Esophagus squamous epithelium (tissue), 4 donors: ENCODE measurements around the gene ZNF385A.

Source experiments
- POLR2A ChIP-seq, 4 donors: fragments of 450-650 bp; IDR thresholded peaks; one replicate each; pipeline ENCODE4 v1.6.1; 2017; ENCODE audit warnings: antibody characterized with exemption in 4 of 4, mild to moderate bottlenecking in 4 of 4, moderate library complexity in 3 of 4
- TF ChIP-seq, protein P1 (sequence below), 6 experiments: fragments of 450-650 bp in 4 of 6; fragments of 200-600 bp in 2 of 6; sonication (generic) in 2 of 6; IDR thresholded peaks; one replicate each; pipeline ENCODE4 v1.5.1; 2016 to 2019; ENCODE audit warnings: antibody characterized with exemption in 6 of 6, mild to moderate bottlenecking in 4 of 6, moderate library complexity in 4 of 6

DNA sequence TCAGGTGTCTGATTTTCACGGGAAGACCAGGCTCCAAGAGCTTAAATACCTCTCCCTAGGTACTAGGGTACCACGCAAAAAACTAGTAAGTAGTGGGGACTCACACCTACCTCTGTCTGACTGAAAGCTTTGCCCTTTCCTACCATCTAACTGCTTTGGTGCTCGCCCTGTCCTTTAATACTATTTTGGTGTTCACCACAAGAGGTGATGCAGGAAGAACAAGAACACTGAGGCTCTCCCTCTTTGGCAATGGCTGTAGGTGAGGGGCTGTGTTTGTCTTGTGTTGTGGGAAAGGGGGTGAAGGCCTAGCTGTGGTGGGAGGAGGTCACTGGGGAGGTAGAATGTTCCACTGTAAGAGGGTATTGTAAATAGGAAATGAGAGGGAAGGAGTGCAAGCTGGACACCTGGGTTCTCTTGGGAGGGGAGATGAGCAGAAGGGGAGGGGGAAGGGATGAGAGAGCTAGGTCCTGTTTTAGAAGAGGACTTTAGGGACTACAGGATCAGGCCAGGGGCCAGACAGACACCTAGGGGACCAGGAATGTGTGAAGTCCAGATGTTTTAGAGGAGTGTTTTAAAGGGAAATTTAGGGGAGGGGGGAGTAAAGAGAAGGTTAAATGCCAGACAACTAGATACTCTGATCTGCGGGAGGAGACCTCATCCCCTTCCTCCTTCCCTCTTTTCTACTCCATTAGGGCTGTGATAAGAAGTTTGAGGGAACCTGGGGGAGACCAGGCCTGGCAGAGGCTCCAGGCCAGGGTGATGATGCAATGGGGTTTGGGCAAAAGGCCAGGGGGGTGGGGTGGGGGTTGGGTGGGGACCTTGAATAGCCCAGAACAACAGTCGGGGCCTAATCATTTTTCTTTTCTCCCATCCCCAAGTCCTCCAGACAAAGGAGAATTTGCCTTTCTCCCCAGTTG, 32.4 kb upstream of the ZNF385A start:
- TF ChIP-seq, protein P1, sequence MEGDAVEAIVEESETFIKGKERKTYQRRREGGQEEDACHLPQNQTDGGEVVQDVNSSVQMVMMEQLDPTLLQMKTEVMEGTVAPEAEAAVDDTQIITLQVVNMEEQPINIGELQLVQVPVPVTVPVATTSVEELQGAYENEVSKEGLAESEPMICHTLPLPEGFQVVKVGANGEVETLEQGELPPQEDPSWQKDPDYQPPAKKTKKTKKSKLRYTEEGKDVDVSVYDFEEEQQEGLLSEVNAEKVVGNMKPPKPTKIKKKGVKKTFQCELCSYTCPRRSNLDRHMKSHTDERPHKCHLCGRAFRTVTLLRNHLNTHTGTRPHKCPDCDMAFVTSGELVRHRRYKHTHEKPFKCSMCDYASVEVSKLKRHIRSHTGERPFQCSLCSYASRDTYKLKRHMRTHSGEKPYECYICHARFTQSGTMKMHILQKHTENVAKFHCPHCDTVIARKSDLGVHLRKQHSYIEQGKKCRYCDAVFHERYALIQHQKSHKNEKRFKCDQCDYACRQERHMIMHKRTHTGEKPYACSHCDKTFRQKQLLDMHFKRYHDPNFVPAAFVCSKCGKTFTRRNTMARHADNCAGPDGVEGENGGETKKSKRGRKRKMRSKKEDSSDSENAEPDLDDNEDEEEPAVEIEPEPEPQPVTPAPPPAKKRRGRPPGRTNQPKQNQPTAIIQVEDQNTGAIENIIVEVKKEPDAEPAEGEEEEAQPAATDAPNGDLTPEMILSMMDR (IDR thresholded peaks at IDR 0.05), result no peak
- TF ChIP-seq POLR2A (IDR thresholded peaks at IDR 0.05), result no peak
